A673 (cell line): ENCODE measurements around the gene ATP9A.

Experiments used
- EZH2 ChIP-seq: fragments of 200-600 bp; sonication (generic); IDR thresholded peaks from 2 replicates; pipeline ENCODE4 v1.6.1; 2017; ENCODE audit warnings: borderline replicate concordance, low read depth, mild to moderate bottlenecking, mixed read lengths, antibody characterized with exemption, low read length; ENCODE audit not compliant: poor library complexity, severe bottlenecking
- TF ChIP-seq, protein P1 (sequence below): fragments of 300-800, 200-600 bp; sonication (generic); conservative IDR thresholded peaks from 2 replicates; pipeline ENCODE4 v1.5.1; 2017; ENCODE audit warnings: low read depth, mild to moderate bottlenecking, antibody characterized with exemption, low read length, moderate library complexity, mixed read lengths

DNA sequence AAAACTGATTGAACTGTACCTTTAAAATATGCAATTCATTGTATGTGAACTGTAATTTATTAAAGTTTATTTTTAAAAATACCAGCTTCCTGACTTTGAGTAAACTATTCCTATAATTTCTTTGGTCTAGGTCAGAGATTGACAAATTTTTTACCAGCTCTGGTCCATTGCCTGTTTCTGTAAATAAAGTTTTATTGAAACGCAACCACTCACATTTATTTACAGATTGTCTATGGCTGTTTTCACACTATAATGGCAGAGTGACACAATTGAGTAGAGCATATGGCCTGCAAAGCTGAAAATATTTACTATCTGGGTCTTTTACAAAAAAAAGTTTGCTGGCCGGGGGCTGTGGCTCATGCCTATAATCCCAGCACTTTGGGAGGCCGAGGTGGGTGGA is 192.7 kb downstream of the ATP9A start:
- TF ChIP-seq EZH2: no peak
- TF ChIP-seq, protein P1, sequence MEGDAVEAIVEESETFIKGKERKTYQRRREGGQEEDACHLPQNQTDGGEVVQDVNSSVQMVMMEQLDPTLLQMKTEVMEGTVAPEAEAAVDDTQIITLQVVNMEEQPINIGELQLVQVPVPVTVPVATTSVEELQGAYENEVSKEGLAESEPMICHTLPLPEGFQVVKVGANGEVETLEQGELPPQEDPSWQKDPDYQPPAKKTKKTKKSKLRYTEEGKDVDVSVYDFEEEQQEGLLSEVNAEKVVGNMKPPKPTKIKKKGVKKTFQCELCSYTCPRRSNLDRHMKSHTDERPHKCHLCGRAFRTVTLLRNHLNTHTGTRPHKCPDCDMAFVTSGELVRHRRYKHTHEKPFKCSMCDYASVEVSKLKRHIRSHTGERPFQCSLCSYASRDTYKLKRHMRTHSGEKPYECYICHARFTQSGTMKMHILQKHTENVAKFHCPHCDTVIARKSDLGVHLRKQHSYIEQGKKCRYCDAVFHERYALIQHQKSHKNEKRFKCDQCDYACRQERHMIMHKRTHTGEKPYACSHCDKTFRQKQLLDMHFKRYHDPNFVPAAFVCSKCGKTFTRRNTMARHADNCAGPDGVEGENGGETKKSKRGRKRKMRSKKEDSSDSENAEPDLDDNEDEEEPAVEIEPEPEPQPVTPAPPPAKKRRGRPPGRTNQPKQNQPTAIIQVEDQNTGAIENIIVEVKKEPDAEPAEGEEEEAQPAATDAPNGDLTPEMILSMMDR: no peak
